GM21717 (cell line): ENCODE measurements around the gene ATP1B4.
"Not testable (repeated sequence)": the region's sequence is repeated elsewhere in the genome, so short reads cannot be mapped to it uniquely, and the experiment has no call there.

Experiments
- ATAC-seq: cut with Tn5 transposase; IDR thresholded peaks from one replicate; pipeline ENCODE4 v1.9.1; 2021; ENCODE audit warnings: mild to moderate bottlenecking, moderate library complexity; ENCODE audit not compliant: unreplicated experiment

Gene ATP1B4

GRCh38 chrX:120361764-120362305 lies at the start of gene ATP1B4:
Gene ATP1B4, plus strand, starts transcription at chrX:120362089. Its CDS starts 80 bp downstream, at chrX:120362169.
- no peak for ATAC-seq

GRCh38 chrX:120315776-120316175 lies 46.1 kb upstream of the ATP1B4 start:
- no peak for ATAC-seq

- ATAC-seq: no peak
Measured at GRCh38 chrX:120316587-120317283, 45.2 kb upstream of the ATP1B4 start.

GRCh38 chrX:120318411-120318810 lies 43.5 kb upstream of the ATP1B4 start:
- no peak for ATAC-seq

DNA sequence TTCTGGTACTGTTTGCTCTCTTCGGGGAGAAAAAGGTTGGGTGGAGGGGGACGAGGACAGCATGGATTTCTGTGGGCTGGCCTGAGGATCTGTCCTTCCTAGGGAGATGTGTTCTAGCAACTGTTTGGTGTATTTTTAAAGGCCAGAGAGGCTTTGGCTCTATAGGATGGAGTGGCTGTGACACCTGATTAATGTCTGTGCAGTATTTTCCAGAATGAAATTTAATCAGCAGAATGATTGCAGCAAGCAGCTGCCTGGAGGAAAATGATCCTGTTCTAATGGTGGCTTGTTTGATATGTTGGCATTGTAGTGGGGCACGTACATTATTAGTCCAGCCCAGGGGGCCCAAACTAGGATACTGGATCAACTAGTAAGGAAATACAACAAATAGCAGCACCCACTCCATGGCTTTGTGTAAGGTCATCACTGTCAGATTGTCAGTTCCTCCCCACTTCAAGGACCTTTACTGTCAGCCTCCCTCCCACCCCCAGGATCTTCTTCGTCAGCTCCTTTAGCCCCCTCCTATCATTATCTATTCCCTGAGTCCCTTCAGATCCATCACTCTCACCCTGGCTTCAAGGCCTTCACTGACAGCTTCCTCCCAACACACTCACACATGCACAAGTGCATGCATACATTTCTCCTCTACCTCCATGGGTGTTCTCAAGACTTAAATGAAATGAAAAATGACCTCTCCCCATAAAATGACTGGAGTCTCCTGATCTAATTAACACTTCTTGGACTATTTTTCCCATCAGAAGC lies 40.2 kb upstream of the ATP1B4 start:
- no peak for ATAC-seq

DNA sequence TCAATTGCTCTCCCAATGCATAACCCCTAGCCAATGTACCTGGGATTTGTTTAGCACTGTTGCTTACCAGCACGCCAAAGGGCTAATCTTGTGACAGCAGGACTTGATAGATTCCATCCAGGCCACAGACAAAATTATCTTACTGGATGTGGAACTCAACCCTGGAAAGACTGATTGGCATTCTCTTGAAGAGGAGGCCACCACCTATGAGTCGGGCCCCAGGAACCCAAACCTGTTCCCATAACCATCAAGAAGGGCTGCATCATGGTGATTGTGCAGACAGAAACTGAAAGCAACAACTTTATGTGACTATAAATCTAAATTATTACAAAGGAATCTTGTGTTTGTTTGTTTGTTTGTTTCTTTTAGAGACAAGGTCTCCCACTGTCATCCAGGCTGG lies 30.8 kb upstream of the ATP1B4 start:
- no peak for ATAC-seq

DNA sequence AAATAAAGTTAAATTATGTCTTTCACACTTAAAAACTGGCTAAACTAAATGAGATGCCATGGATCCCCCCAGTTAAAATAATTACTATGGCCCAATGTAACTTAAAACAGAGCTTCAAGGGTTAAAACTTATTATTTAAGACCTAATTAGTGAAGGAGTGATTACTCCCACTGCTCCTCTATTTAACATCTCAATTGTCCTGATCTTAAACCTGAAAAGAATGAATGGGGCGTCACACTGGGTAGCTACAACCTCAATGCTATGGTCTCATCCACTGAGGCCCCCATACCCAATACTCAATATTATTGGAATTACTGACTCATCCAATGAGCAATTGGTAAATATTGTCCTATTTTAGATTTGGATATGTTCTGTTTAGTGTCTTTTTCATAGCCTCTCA lies 29.5 kb upstream of the ATP1B4 start:
- no peak for ATAC-seq

DNA sequence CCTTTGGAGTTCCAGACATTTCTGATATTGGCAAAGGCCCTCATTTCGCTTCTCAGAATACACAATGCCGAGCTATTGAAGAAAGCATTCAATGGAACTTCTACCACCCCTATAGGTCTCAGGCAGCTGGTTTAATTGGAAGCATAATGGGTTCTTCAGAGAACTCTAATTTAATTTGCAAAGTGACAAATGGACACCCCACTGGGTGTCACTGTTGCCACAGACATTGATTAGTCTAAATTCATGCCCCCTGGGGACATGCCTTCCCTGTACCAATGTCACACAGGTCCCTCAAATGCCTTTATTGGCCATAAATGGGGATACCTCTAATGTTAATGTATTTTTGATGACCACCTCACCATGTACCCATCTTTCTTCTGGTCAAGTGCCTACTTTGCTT lies 27.7 kb upstream of the ATP1B4 start:
- ATAC-seq: no peak

- ATAC-seq: no peak
Measured at GRCh38 chrX:120334603-120335002, 27.3 kb upstream of the ATP1B4 start.

GRCh38 chrX:120335289-120335688 lies 26.6 kb upstream of the ATP1B4 start:
- no peak for ATAC-seq

DNA sequence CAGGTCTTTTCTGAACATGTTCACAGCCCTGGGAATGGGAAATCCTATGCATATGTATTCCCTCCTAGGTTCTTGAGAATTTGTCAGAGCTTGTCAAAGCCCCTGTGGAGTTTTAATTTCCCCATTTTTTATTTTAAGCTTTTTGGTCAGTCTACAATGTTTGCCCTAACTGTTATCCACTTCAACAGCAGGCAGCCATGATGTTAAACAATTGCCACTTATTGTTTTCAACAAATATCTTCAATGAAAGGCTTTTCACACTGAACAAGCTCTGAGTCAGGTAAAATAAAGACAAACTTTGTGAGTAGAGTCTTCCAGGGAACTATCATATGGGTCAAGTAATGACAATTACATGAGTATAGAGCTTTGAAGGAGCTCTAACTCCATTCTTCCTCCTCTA lies 25.0 kb upstream of the ATP1B4 start:
- ATAC-seq: no peak

DNA sequence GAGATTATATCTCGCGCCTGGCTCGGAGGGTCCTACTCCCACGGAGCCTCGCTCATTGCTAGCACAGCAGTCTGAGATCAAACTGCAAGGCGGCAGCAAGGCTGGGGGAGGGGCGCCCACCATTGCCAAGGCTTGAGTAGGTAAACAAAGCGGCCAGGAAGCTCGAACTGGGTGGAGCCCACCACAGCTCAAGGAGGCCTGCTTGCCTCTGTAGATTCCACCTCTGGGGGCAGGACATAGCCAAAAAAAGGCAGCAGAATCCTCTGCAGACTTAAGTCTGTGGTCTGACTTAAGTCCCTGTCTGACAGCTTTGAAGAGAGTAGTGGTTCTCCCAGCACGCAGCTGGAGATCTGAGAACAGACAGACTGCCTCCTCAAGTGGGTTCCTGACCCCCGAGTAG lies 17.3 kb upstream of the ATP1B4 start:
- ATAC-seq: not testable (repeated sequence)

- ATAC-seq: no peak
Measured at GRCh38 chrX:120350450-120351138, 11.3 kb upstream of the ATP1B4 start.

GRCh38 chrX:120356084-120356483 lies 5.8 kb upstream of the ATP1B4 start:
- no peak for ATAC-seq

GRCh38 chrX:120357186-120357585 lies 4.7 kb upstream of the ATP1B4 start:
- ATAC-seq: no peak

DNA sequence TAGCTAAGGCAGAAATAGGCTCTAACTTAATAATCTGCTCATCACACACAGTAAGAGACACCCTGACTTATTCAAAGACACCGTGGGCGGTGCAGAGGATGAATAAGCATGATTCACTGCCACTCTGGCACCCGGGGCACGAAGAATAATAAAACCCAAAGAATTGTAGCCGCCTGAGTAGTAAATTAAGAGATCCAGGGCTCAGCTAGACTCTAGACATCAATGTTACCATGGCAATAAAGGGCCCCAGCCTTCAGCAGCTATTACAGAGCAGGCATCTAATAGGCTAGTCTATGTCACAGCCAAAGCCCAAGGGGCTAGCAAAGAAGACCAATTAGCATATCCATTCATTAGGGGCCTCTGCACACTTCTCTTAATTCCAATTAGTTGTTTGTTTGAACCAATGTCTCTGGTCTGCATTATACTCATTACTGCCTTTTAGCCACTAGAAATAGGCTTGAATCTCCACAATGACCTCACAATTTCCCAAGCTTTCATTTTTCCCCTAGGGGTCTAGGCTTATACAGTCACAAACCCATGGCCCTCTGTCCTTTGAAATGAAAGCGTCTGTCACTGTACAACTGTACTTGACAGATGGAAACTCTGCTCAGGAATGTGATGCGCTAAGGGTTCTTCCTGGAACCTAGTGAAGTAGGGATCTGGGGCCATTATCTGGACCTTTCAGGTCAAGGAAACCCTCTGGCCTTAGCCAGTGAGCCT lies 3.0 kb upstream of the ATP1B4 start:
- ATAC-seq: no peak

DNA sequence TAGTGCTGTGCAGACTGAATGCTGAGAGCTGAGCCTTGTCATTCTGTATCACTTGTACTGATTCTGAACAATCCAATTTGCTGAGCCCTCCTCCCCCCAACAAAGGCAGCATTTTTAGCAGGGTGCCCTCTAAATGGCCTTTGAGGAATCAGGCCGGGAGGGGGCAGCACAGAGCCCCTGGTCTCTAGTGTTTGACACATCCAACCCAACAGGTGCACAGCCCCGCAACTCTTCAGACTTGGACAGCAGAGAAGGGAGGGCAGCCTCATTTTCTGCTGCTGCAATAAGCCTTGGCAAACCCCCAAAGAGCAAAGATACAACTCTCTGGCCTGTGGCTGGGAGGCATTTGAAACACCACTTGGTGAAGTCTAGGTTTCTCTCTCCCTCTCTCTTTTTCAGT lies 3.4 kb downstream of the ATP1B4 start:
- no peak for ATAC-seq

DNA sequence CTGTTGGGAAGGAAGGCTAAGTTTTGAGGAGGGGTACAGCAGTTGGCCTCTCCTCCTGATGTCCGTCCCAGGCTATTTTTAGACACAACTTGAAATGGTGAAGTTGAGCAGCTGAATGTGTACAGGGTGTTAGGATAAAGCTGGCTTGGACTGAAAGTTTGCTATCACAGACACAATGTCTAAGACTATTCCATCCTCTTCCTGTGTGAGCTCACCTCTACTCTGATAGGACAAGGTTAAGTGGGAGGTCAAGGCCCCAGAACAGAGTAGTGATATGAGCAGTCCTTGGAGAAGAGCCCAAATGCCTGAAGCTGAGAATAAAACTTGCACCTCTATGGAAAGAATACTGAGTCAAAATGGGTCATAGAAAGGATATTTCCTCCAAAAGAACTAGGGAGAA lies 4.1 kb downstream of the ATP1B4 start:
- ATAC-seq: no peak

DNA sequence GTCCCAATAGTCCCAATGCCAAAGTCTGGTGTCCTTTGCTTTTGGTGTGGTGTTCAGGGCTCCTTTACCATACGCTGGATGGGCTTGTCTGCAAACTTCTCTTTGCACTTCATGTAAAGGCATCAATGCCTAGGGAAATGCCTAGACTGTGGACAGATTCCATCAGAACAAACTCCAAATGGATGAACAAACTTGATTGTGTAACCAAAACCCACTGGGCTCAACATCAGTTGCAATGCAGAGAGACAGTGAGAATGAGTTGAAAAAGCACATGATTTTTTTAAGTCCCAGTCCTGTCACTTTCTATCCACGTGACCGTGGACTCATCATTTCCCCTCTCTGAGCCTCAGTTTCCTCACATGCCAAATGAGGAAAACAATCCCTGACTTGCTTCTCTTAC lies 4.9 kb downstream of the ATP1B4 start:
- ATAC-seq: no peak

DNA sequence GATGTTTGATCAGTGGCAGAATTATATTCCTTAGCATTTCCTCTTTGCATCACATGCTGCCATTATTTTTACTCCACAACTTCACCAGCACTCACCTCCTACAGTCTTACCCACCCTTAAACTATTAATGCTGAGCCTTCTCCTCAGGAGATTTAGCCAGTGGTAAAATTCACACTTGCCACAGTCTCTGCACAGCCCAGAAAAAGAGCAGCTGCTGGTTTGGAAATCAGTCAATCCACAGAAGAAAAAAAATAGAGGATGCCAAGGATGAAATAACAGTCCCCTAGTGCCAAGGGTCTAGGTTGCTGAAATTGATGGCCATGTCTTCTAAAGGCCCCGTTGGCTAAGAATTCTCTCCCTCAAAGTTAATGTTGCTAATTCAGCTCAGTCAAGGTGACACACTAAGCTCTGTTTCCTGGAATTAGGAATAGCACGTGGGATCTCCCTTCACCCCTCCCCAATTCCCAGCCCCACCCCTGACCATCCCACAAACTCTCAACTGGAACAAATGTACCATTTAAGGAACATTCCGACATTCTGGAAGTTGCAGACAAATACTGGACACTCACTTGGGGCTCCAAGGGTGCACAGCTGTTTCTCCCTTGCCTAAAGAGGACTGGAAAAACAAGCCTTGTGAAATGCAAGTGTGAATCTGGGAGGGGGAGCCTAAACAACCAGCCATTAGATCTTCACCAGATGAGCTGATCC lies 5.7 kb downstream of the ATP1B4 start:
- no peak for ATAC-seq
